AG10803 (cell line): ENCODE data around the gene NANS.

Experiments used
- DNase-seq: peaks from one replicate; pipeline ENCODE4 v3.0.0; 2010; ENCODE audit warnings: low read depth
- H3K4me3 ChIP-seq: 2 replicates; pipeline ENCODE4 v1.5.1; 2011; ENCODE audit warnings: mild to moderate bottlenecking, low read length, control low read depth
- CTCF ChIP-seq: conservative IDR thresholded peaks from 2 replicates; pipeline ENCODE4 v1.5.1; 2011; ENCODE audit warnings: mild to moderate bottlenecking, low read length, control low read depth, inconsistent platforms

Gene NANS

GRCh38 chr9:98094316-98094715 is 37.8 kb downstream of the NANS start:
- H3K4me3 ChIP-seq = no peak overlapping the region
- TF ChIP-seq CTCF = no peak

GRCh38 chr9:98094851-98095250 is 38.3 kb downstream of the NANS start:
- no peak overlapping the region for H3K4me3 ChIP-seq
- DNase-seq = no peak
- TF ChIP-seq CTCF = no peak

More at GRCh38 chr9:98094316-98094715, 37.8 kb downstream of the NANS start:
- DNase-seq = no peak

GRCh38 chr9:98095401-98095800 is 38.9 kb downstream of the NANS start:
- no peak for TF ChIP-seq CTCF
- DNase-seq = no peak
- no peak overlapping the region for H3K4me3 ChIP-seq

GRCh38 chr9:98096091-98096490 is 39.6 kb downstream of the NANS start:
- H3K4me3 ChIP-seq = no peak overlapping the region
- no peak for DNase-seq
- no peak for TF ChIP-seq CTCF

GRCh38 chr9:98097836-98098235 is 41.3 kb downstream of the NANS start:
- no peak for TF ChIP-seq CTCF
- DNase-seq = no peak
- no peak overlapping the region for H3K4me3 ChIP-seq

GRCh38 chr9:98099346-98099745 is 42.8 kb downstream of the NANS start:
- no peak for DNase-seq
- H3K4me3 ChIP-seq = no peak overlapping the region
- no peak for TF ChIP-seq CTCF

- DNase-seq = no peak
- TF ChIP-seq CTCF = no peak
These were observed 43.4 kb downstream of the NANS start for GRCh38 chr9:98099898-98100297.

More at GRCh38 chr9:98099898-98100297, 43.4 kb downstream of the NANS start:
- no peak overlapping the region for H3K4me3 ChIP-seq
